PC-3 (cell line): ENCODE data around the gene MRPS18C.

Experiments used
- EZH2 ChIP-seq: fragments of 300-600 bp; sonication (generic); IDR thresholded peaks from one replicate; pipeline ENCODE4 v1.6.1; 2017; ENCODE audit warnings: antibody characterized with exemption, mild to moderate bottlenecking, low read length; ENCODE audit not compliant: unreplicated experiment
- TF ChIP-seq, protein P1 (sequence below): fragments of 300-600 bp; sonication (generic); conservative IDR thresholded peaks from 2 replicates; pipeline ENCODE4 v1.5.1; 2017; ENCODE audit warnings: antibody characterized with exemption, low read depth, mild to moderate bottlenecking, low read length

DNA sequence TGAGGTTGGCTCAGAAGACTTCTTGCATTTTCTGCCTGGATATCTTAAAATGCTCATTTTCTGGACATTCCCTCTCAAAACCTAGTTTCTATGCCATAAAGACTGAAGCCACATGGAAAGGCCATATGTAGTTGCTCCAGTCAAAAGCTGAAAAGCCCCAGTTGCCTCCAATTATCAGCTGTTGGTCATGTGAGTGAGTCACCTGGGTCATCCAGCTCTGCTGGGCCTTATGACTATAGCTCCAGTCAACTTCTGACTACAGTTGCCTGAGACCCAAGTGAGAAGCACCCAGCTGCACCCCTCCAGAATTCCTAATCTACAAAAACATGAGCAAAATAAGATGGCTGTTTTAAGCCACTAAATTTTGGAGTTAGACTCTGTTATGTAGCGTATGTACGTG is 42.2 kb upstream of the MRPS18C start:
- no peak for TF ChIP-seq EZH2
- TF ChIP-seq, protein P1, sequence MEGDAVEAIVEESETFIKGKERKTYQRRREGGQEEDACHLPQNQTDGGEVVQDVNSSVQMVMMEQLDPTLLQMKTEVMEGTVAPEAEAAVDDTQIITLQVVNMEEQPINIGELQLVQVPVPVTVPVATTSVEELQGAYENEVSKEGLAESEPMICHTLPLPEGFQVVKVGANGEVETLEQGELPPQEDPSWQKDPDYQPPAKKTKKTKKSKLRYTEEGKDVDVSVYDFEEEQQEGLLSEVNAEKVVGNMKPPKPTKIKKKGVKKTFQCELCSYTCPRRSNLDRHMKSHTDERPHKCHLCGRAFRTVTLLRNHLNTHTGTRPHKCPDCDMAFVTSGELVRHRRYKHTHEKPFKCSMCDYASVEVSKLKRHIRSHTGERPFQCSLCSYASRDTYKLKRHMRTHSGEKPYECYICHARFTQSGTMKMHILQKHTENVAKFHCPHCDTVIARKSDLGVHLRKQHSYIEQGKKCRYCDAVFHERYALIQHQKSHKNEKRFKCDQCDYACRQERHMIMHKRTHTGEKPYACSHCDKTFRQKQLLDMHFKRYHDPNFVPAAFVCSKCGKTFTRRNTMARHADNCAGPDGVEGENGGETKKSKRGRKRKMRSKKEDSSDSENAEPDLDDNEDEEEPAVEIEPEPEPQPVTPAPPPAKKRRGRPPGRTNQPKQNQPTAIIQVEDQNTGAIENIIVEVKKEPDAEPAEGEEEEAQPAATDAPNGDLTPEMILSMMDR: no peak
